Right forelimb (tissue), 1 donor: ENCODE measurements around the gene LRRN4CL.
"Not testable (repeated sequence)": the region's sequence is repeated elsewhere in the genome, so short reads cannot be mapped to it uniquely, and the experiment has no call there.

Experiments used
- DNase-seq: peaks from one replicate; pipeline ENCODE4 v3.0.0-alpha.2; 2018

The LRRN4CL gene

DNA sequence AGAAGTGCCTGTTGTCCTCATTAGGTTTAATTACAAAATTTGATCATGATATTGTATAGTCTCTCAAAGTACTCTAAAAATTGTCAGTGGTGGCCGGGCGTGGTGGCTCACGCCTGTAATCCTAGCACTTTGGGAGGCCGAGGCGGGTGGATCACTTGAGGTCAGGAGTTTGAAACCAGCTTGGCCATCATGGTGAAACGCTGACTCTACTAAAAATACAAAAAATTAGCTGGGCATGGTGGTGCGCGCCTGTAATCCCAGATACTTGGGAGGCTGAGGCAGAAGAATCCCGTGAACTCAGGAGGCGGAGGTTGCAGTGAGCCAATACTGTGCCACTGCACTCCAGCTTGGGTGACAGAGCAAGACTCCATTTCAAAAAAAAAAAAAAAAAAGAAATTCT, 13.9 kb downstream of the LRRN4CL start:
- not testable (repeated sequence) for DNase-seq

GRCh38 chr11:62673196-62673525, 16.2 kb downstream of the LRRN4CL start:
- no peak for DNase-seq

GRCh38 chr11:62671608-62672389, 17.5 kb downstream of the LRRN4CL start, which contains the start of the genes LBHD1 and UQCC3:
Gene LBHD1, minus strand, starts transcription at chr11:62672267. Its CDS starts 2,236 bp downstream, at chr11:62670031.
Gene UQCC3, plus strand, starts transcription at chr11:62671673. Its CDS starts 73 bp downstream, at chr11:62671746.
- DNase-seq: peak; percentile 89

- no peak for DNase-seq
These were observed 18.1 kb downstream of the LRRN4CL start for GRCh38 chr11:62671236-62671607.

GRCh38 chr11:62669420-62670161, 19.7 kb downstream of the LRRN4CL start:
- DNase-seq: no peak

GRCh38 chr11:62667460-62667859, 21.9 kb downstream of the LRRN4CL start:
- DNase-seq: no peak

- no peak for DNase-seq
These were observed 22.9 kb downstream of the LRRN4CL start for GRCh38 chr11:62666259-62666926.

DNA sequence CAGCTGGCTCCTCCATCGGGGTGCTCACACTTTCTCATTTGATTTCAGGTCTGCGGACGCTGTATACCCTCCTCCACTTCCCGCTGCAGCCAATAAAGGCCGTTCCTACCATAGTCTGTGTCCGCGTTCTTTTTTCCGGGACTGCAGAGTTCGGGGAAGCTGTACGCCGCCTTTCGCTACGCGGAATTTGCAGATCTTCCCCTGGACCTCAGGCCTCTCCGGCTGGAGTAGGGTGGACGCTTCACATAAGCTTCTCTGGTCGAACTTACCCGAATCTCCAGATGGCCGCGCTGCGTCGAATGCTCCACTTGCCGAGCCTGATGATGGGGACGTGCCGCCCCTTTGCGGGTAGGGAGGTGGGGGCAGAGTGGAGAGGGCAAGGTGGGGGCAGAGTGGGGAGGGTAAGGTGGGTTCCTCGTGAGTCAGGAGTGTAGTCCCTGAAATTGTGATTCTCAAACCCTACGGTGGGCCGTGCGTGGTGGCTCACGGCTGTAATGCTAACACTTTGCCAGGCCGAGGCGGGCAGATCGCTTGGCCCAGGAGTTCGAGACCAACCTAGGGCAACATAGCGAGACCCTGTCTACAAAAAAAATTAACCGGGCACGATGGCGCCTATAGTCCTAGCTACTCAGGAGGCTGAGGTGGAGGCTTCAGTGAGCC, 23.6 kb downstream of the LRRN4CL start:
- no peak for DNase-seq

- peak; percentile 99 for DNase-seq
These were observed 24.2 kb downstream of the LRRN4CL start, which contains the start of the genes C11orf98 and CSKMT for GRCh38 chr11:62665075-62665598. Gene C11orf98, minus strand, starts transcription at chr11:62665210. Its CDS starts 41 bp downstream, at chr11:62665169. Gene CSKMT, plus strand, starts transcription at chr11:62665312. Its CDS starts 568 bp downstream, at chr11:62665880.

GRCh38 chr11:62664405-62665074, 24.8 kb downstream of the LRRN4CL start:
- no peak for DNase-seq

- no peak for DNase-seq
These were observed 32.4 kb downstream of the LRRN4CL start for GRCh38 chr11:62656796-62657429.

DNA sequence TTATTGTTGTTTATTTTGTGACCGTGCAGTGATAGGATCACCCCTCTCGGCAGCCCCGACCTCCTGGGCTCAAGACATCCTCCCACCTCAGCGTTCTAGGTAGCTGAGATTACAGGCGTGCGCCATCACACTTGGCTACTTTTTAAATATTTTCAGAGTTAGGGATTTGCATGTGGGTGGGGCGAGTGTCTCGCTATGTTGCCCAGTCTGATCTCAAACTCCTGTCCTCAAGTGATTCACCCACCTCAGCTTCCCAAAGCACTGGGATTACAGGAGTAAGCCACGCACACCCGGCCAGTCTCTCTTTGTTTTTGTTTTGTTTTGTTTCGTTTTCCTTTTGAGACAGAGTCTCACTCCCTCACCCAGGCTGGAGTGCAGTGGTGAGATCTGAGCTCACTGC, 35.0 kb downstream of the LRRN4CL start:
- DNase-seq: no peak

- no peak for DNase-seq
These were observed 36.9 kb downstream of the LRRN4CL start for GRCh38 chr11:62652161-62653006.

GRCh38 chr11:62650283-62650682, 39.0 kb downstream of the LRRN4CL start:
- DNase-seq: not testable (repeated sequence)

DNA sequence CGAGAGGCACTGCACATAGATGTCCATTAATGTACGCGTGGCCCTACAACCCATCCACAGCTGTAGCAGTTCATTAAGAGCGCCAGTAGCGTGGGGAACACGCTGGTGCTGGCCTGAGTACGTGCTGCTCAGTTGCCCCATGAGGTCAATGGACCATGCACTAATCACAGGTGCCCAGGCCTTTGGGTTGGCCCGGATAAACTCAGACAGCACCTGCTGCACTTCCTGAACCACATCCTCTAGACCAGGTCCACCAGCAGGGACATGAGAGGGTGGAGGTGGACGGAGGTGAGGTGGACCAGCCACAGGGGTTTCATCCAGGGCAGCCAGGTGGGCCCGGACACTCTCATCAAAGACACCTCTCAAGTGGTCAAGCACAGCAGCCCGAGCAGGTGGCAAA, 39.8 kb downstream of the LRRN4CL start:
- DNase-seq: no peak

DNA sequence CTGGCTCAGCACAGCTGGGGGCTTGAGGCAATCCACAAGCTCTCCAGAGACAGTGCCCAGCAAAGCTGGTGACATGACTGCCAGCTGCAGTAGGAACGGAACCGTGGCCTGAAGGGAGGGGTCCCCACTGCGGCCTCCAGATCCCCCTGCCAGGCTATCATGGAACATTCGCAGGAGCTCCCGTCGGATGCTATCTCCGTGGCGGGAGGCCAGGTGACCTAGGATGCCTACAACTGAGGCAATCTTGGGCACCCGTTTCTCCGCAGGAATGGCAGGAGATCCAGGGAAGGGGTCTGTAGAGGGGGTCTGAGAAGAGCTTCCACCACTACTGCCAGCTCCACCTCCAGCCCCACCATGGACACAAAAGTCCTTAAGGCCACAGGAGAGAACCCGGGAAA, 40.4 kb downstream of the LRRN4CL start:
- no peak for DNase-seq

DNA sequence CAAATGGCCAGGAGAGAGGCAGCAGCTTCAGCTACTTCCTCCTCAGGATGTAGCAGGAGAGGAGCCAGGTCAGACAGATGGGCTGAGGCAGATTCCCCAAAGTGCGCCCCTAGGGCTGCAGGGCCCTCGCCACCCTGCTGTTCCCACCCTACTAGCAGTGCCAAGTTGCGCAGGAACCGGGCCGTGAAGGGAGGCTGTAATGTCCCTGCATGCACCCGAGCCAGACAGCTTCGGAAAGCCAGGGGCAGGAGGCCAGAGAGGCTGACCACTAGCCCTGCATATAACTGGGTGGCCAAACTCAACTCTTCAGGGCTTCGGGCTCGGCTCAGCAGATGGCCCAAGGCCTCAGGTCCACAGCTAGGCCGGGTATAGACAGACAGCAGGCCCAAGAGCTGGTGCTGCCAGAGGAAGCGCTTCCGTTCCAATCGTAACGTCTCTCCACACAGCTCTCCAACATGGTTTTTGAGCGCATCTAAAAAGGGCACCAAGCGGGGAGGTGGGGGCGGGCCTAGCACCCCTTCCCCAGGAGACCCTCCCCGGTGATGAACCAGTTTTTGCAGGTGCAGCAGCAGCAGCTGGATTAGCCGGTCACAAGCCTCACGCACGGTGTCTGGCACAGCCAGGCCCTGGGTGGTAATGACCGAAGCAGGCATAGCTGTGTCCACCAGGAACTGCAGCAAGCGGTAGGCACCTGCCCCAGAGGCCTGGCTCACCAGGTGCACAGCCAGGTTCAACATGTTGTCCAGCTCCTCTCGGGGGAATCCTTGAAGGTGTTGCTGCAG, 41.0 kb downstream of the LRRN4CL start:
- DNase-seq: no peak

GRCh38 chr11:62647609-62648005, 41.7 kb downstream of the LRRN4CL start:
- no peak for DNase-seq

DNA sequence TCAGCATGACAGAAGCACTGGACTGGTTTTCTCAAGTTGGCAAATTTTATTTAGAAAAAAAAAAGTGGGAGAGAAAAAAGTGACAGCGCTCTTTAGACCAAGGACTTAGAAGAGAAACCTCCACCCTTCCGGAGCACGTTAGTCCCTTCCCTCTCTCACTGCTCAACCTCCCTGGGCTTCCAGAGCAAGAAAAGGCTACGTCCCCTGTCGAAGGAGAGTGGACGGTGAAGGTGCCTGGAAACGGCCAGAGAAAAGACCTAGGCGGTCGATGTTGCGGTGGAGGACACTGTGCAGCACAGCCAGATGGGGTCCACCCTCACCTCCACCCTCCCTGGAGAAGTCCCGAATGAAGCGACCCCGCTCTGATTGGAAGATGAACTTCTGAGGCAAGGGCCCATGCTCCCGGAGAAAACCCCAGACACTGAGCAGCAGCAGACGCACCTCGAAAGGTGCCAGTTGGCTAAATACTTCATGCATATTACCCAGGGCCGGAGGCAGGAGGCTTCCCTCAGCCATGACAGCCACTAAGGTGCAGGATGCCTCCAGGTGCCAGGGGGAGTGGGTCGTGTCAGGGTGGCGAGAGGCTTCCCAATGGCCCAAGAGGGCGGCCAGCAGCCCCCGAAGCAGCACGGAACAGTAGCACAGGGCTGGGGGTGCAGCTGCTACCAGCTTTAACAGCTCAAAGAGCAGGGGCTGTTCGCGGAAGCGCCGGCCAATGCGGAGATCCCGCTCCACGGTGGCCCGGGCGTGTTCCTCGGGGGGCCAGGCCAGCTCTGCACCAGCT, 42.3 kb downstream of the LRRN4CL start:
- no peak for DNase-seq
